Measurements from ENCODE around the gene PAXX.

DNA sequence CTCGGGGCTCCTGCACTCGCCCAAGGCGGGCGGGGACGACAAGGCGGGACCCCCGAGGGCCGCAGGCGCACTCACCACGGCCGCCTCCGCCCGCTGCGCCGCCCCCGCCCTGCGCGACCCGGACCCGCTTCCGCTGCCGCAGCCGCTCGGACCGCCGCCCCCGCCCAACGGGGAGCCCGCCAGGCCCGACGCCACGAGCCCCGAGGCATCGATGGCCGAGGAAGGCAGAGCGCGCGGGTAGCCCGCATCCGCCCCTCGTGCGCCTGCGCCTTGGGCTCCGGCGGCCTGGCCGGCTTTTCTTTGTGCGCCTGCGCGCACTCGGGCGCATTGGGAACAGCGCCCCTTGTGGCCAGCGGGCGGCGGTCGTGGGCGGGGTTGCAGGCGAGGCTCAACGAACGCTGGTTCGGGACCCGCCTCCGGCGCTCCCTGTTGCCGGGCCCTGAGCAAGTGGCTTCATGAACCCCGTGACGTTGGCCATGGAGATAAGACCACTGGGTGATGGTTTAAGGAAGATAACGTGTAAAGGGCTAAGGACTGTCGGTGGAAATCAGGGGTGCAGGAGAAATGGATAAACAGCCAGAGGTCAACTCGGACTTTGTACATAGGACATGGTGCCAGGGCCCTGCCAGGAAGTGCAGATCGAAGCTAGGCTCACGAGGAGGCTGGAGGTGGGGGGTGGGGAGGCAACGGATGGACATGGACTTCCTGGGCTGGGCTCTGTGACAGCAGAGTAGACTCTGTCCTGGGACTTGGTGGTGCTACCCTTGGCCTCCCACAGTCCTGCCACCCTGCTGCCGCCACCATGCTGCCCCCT lies 47.5 kb upstream of the PAXX start, which contains the start of the genes C8G and FBXW5:
- no peak for TF ChIP-seq POLR2A (IDR thresholded peaks at IDR 0.05; ENCODE audit: low read depth, low read length)
- no peak for TF ChIP-seq SPI1 (IDR thresholded peaks at IDR 0.05; ENCODE audit: low read depth, low read length)
- peak; percentile 43; the same call in 1 of the 2 replicates for TF ChIP-seq POLR2AphosphoS5 (IDR thresholded peaks at IDR 0.05; ENCODE audit: low read depth, low read length)

Measured in GM12891 (cell line).